Keratinocyte (primary cell): ENCODE data around the gene ASAH2.

Experiments used
- EZH2 ChIP-seq: IDR thresholded peaks from one replicate; pipeline ENCODE4 v1.6.1; 2012; ENCODE audit warnings: inconsistent platforms, mild to moderate bottlenecking, low read length, moderate library complexity
- TF ChIP-seq, protein P1 (sequence below), 3 experiments: IDR thresholded peaks in 1 of 3; conservative IDR thresholded peaks in 1 of 3; optimal IDR thresholded peaks in 1 of 3; 2 replicates in 2 of 3; 3 replicates in 1 of 3; pipeline versions ENCODE3 to v1.5.1; 2011; ENCODE audit warnings: low read length in 3 of 3, mild to moderate bottlenecking in 3 of 3, moderate library complexity in 2 of 3, control low read depth in 1 of 3, inconsistent platforms in 1 of 3; ENCODE audit not compliant: insufficient read depth in 2 of 3; ENCODE audit errors: extremely low read depth in 1 of 3

- TF ChIP-seq, protein P1, sequence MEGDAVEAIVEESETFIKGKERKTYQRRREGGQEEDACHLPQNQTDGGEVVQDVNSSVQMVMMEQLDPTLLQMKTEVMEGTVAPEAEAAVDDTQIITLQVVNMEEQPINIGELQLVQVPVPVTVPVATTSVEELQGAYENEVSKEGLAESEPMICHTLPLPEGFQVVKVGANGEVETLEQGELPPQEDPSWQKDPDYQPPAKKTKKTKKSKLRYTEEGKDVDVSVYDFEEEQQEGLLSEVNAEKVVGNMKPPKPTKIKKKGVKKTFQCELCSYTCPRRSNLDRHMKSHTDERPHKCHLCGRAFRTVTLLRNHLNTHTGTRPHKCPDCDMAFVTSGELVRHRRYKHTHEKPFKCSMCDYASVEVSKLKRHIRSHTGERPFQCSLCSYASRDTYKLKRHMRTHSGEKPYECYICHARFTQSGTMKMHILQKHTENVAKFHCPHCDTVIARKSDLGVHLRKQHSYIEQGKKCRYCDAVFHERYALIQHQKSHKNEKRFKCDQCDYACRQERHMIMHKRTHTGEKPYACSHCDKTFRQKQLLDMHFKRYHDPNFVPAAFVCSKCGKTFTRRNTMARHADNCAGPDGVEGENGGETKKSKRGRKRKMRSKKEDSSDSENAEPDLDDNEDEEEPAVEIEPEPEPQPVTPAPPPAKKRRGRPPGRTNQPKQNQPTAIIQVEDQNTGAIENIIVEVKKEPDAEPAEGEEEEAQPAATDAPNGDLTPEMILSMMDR (optimal IDR thresholded peaks at IDR 0.05 in 1 of 3, IDR thresholded peaks at IDR 0.05 in 1 of 3, conservative IDR thresholded peaks at IDR 0.05 in 1 of 3; ENCODE audit: extremely low read depth in 1 of 3, insufficient read depth in 2 of 3, low read length in 3 of 3) = no peak
- TF ChIP-seq EZH2 = no peak
These were observed 44.1 kb upstream of the ASAH2 start for GRCh38 chr10:50295367-50295766.
